SK-N-SH treated with all-trans-retinoic acid at 6 μM for 48 hours (cell line): ENCODE data around the gene YAF2.
"Not testable (repeated sequence)": the region's sequence is repeated elsewhere in the genome, so short reads cannot be mapped to it uniquely, and the experiment has no call there.

ENCODE experiments used
- ESRRG ChIP-seq: fragments of 250-450 bp; sonication (Bioruptor Pico); IDR thresholded peaks from 2 replicates; pipeline ENCODE4 v1.6.1; 2021; ENCODE audit warnings: mild to moderate bottlenecking
- PATZ1 ChIP-seq: fragments of 250-450 bp; sonication (Bioruptor Pico); IDR thresholded peaks from 2 replicates; pipeline ENCODE4 v1.8.0; 2020; ENCODE audit warnings: mild to moderate bottlenecking, moderate library complexity, borderline replicate concordance
- ZC3H10 ChIP-seq: fragments of 250-450 bp; sonication (Bioruptor Pico); IDR thresholded peaks from 2 replicates; pipeline ENCODE4 v1.5.1; 2021; ENCODE audit warnings: mild to moderate bottlenecking, moderate library complexity
- ZFP30 ChIP-seq: fragments of 450-650 bp; formaldehyde crosslinking; IDR thresholded peaks from 2 replicates; pipeline ENCODE4 v1.5.0; 2022; ENCODE audit warnings: mild to moderate bottlenecking, moderate library complexity

- TF ChIP-seq ZFP30 (CRISPR knock-in tag); PATZ1 (CRISPR knock-in tag); ZC3H10; ESRRG (CRISPR knock-in tag): not testable (repeated sequence)
These were observed 10.5 kb downstream of the YAF2 start for GRCh38 chr12:42227525-42227924.
